HCT116 (cell line): ENCODE results near the gene ATP6V1G1. TPM values are rescaled to one million over a fixed set of nuclear protein-coding genes. Genes with fewer than 3 reads are reported as not detected.
A peak's percentile ranks its signal among the peaks of the same experiment; 100 is the strongest.

ENCODE experiments used
- ATAC-seq: fragments of 200-7000 bp; cut with Tn5 transposase; 2 replicates; pipeline ENCODE4 v1.9.1; 2020; ENCODE audit warnings: mild to moderate bottlenecking, moderate library complexity
- BruUV-seq: library from RNA; stranded (reverse); fragments of 400-500 nt; replicated peaks from 2 replicates; lab custom pipeline; 2021; lab: Mats Ljungman, UMichigan
- CTCF ChIA-PET: fragments of 300-600 bp; sonication (Branson Sonifier 250); formaldehyde crosslinking; loops from one replicate; lab custom pipeline; 2021; ENCODE audit warnings: antibody characterized with exemption; lab: Charles Lee
- POLR2A ChIA-PET: fragments of 300-600, 350-600 bp; sonication (Branson Sonifier 250); formaldehyde crosslinking; loops from one replicate; lab custom pipeline; 2021; ENCODE audit warnings: antibody characterized with exemption; lab: Charles Lee
- RAD21 ChIA-PET, 2 experiments: fragments of 300-600 bp; sonication (Branson Sonifier 250); formaldehyde crosslinking; loops; one replicate each; lab custom pipeline; 2023; ENCODE audit warnings: low total read pairs in 2 of 2; ENCODE audit not compliant: uncharacterized antibody in 2 of 2, unreplicated experiment in 2 of 2, low non-redundant PET in 1 of 2; lab: Charles Lee
- DNase-seq: peaks from one replicate; pipeline ENCODE4 v3.0.0-alpha.2; 2010; ENCODE audit warnings: low read depth, low spot score
- H2AFZ ChIP-seq: fragments of 200-600 bp; shearing (Covaris generic), sonication (generic); 2 replicates; pipeline ENCODE4 v1.6.1; 2017; ENCODE audit warnings: low read depth, mixed run types, mixed read lengths, antibody characterized with exemption, low read length; ENCODE audit not compliant: poor library complexity, severe bottlenecking
- H3K27ac ChIP-seq: 2 replicates; pipeline ENCODE4 v1.5.1; 2012; ENCODE audit warnings: low read depth, low read length
- H3K27me3 ChIP-seq: fragments of 200-600 bp; sonication (generic); 2 replicates; pipeline ENCODE4 v1.6.1; 2016; ENCODE audit warnings: mixed run types, low read length, mixed read lengths; ENCODE audit not compliant: insufficient read depth
- H3K36me3 ChIP-seq, 2 experiments: fragments of 200-500 bp in 1 of 2; fragments of 200-600 bp in 1 of 2; sonication (Bioruptor generic) in 1 of 2; sonication (generic) in 1 of 2; 2 replicates each; pipeline versions ENCODE4 v1.5.1 to v1.6.1; 2014 to 2016; ENCODE audit warnings: low read length in 2 of 2, inconsistent platforms in 1 of 2, mixed read lengths in 1 of 2, mixed run types in 1 of 2; ENCODE audit not compliant: insufficient read depth in 2 of 2, control insufficient read depth in 1 of 2
- H3K4me1 ChIP-seq, 2 experiments: fragments of 200-600 bp in 1 of 2; sonication (generic) in 1 of 2; 2 replicates each; pipeline versions ENCODE4 v1.5.1 to v1.6.1; 2012 to 2017; ENCODE audit warnings: low read length in 2 of 2, inconsistent platforms in 1 of 2, mild to moderate bottlenecking in 1 of 2, mixed read lengths in 1 of 2, mixed run types in 1 of 2, moderate library complexity in 1 of 2; ENCODE audit not compliant: insufficient read depth in 2 of 2, control insufficient read depth in 1 of 2
- H3K4me2 ChIP-seq: fragments of 200-600 bp; sonication (generic); 2 replicates; pipeline ENCODE4 v1.6.1; 2017; ENCODE audit warnings: mixed run types, low read length, mixed read lengths
- H3K4me3 ChIP-seq, 2 experiments: fragments of 200-600 bp in 1 of 2; sonication (generic) in 1 of 2; replicated peaks in 1 of 2; 2 replicates each; pipeline ENCODE4 v1.5.1; 2011 to 2016; ENCODE audit warnings: low read length in 2 of 2, control low read depth in 1 of 2, low read depth in 1 of 2, mild to moderate bottlenecking in 1 of 2, mixed read lengths in 1 of 2, mixed run types in 1 of 2
- H3K79me2 ChIP-seq: fragments of 200-600 bp; sonication (generic); 2 replicates; pipeline ENCODE4 v1.6.1; 2017; ENCODE audit warnings: mild to moderate bottlenecking, mixed run types, low read length, moderate library complexity, mixed read lengths; ENCODE audit not compliant: insufficient read depth
- H3K9ac ChIP-seq: fragments of 200-600 bp; sonication (generic); 2 replicates; pipeline ENCODE4 v1.6.1; 2016; ENCODE audit warnings: low read length, mixed read lengths
- H3K9me2 ChIP-seq: fragments of 200-600 bp; sonication (generic), shearing (Covaris generic); 2 replicates; pipeline ENCODE4 v1.6.1; 2017; ENCODE audit warnings: mixed run types, mild to moderate bottlenecking, moderate library complexity; ENCODE audit not compliant: insufficient read depth
- H3K9me3 ChIP-seq, 2 experiments: fragments of 200-500 bp in 1 of 2; fragments of 200-600 bp in 1 of 2; sonication (Bioruptor generic) in 1 of 2; sonication (generic) in 1 of 2; 2 replicates each; pipeline ENCODE4 v1.6.1; 2014 to 2017; ENCODE audit warnings: low read length in 2 of 2, mixed read lengths in 2 of 2, inconsistent platforms in 1 of 2, low read depth in 1 of 2, mild to moderate bottlenecking in 1 of 2, mixed run types in 1 of 2, moderate library complexity in 1 of 2; ENCODE audit not compliant: control insufficient read depth in 1 of 2, insufficient read depth in 1 of 2
- H4K20me1 ChIP-seq: fragments of 200-600 bp; sonication (generic), shearing (Covaris generic); 2 replicates; pipeline ENCODE4 v1.6.1; 2017; ENCODE audit warnings: mixed run types, mild to moderate bottlenecking, moderate library complexity; ENCODE audit not compliant: insufficient read depth
- ATF3 ChIP-seq: IDR thresholded peaks from 2 replicates; pipeline ENCODE4 v1.6.1; 2012
- CTCF ChIP-seq, 3 experiments: fragments of 200-600 bp in 1 of 3; sonication (generic) in 1 of 3; IDR thresholded peaks in 2 of 3; conservative IDR thresholded peaks in 1 of 3; 2 replicates each; pipeline ENCODE4 v1.5.1; 2012 to 2017; ENCODE audit warnings: low read depth in 2 of 3, low read length in 2 of 3, antibody characterized with exemption in 1 of 3, borderline replicate concordance in 1 of 3, control low read depth in 1 of 3, mild to moderate bottlenecking in 1 of 3, mixed read lengths in 1 of 3, mixed run types in 1 of 3, moderate library complexity in 1 of 3; ENCODE audit not compliant: insufficient read depth in 1 of 3
- EGR1 ChIP-seq: IDR thresholded peaks from 2 replicates; pipeline ENCODE4 v1.6.1; 2012; ENCODE audit warnings: low read depth
- FOSL1 ChIP-seq: IDR thresholded peaks from 2 replicates; pipeline ENCODE4 v1.6.1; 2012; ENCODE audit warnings: low read depth
- POLR2A ChIP-seq: IDR thresholded peaks from 2 replicates; pipeline ENCODE4 v1.7.0; 2011; ENCODE audit warnings: borderline replicate concordance; ENCODE audit not compliant: insufficient read depth, insufficient read length; ENCODE audit errors: extremely low read depth
- SP1 ChIP-seq: IDR thresholded peaks from 2 replicates; pipeline ENCODE4 v1.6.1; 2012; ENCODE audit warnings: low read depth
- ZNF274 ChIP-seq: fragments of 200-500 bp; sonication (Bioruptor generic); IDR thresholded peaks from 2 replicates; pipeline ENCODE4 v1.6.1; 2014; ENCODE audit warnings: mild to moderate bottlenecking, low read depth, low read length, inconsistent platforms
- intact Hi-C: fragments of 100-400 bp; cut with micrococcal nuclease; formaldehyde crosslinking; loops from 2 replicates; pipeline ENCODE4 v1.10.0; 2022
- total RNA-seq: library from RNA; stranded (reverse); gene quantifications from one replicate; pipeline ENCODE4 v1.2.1, GENCODE V29; 2021; ENCODE audit not compliant: unreplicated experiment

Gene ATP6V1G1
- total RNA-seq, 1 experiment from 2014 or later = 72.3 TPM

- Histone ChIP-seq H3K4me1 (peaks cover 0 to 7% of the 10 kb centered on the region in 2 experiments; a peak in 2 of 4 replicates), H4K20me1 (no peaks in the 10 kb centered on the region), H3K9me3 (no peaks in the 10 kb centered on the region), H3K9me2 (no peaks in the 10 kb centered on the region)
- no peak for DNase-seq
- ATAC-seq = peak; percentile 22; the same call in 1 of the 2 replicates
- no peak for TF ChIP-seq EGR1
- TF ChIP-seq FOSL1 = 0 out of 2 replicates have a peak, but pooled peaks have one; percentile 27
- TF ChIP-seq SP1 = no peak
- TF ChIP-seq, all 23 proteins: peak for 1
- POLR2A ChIA-PET = no interaction called here
- Histone ChIP-seq H3K27me3 (no peaks in the 10 kb centered on the region), H3K79me2 (no peaks in the 10 kb centered on the region), H3K4me3 (no peak overlapping the region), H3K36me3 (no peaks in the 10 kb centered on the region; a peak in 1 of 4 replicates), H2AFZ (no peak overlapping the region), H3K9ac (no peak overlapping the region), H3K27ac (no peak overlapping the region), H3K4me2 (no peak overlapping the region)
- RAD21 ChIA-PET = no interaction called here
- BruUV-seq = TSS peak; percentile 28
- CTCF ChIA-PET = no interaction called here
- intact Hi-C loops = no loop called here
These were observed 34.5 kb downstream of the ATP6V1G1 start for GRCh38 chr9:114621975-114622609.

GRCh38 chr9:114624677-114625076, 37.1 kb downstream of the ATP6V1G1 start:
- no peak overlapping the region for H3K4me2 ChIP-seq
- no peaks in the 10 kb centered on the region for H3K9me3 ChIP-seq
- CTCF ChIA-PET = no interaction called here
- POLR2A ChIA-PET = no interaction called here
- no peak for ATAC-seq
- no peak for TF ChIP-seq ZNF274
- TF ChIP-seq POLR2A = no peak
- no peak for TF ChIP-seq ATF3
- TF ChIP-seq CTCF (IDR thresholded peaks at IDR 0.05 in 2 of 3, conservative IDR thresholded peaks at IDR 0.05 in 1 of 3; ENCODE audit: borderline replicate concordance in 1 of 3, insufficient read depth in 1 of 3, low read depth in 2 of 3, low read length in 2 of 3) = no peak
- TF ChIP-seq, all 23 proteins: peak for 0
- no peaks in the 10 kb centered on the region for H4K20me1 ChIP-seq
- H3K27me3 ChIP-seq = no peaks in the 10 kb centered on the region
- H3K9ac ChIP-seq = no peak overlapping the region
- RAD21 ChIA-PET = no interaction called here
- H3K36me3 ChIP-seq = peaks cover 0 to 3% of the 10 kb centered on the region in 2 experiments; a peak in 1 of 4 replicates
- DNase-seq = no peak
- H3K4me1 ChIP-seq = peaks cover 0 to 7% of the 10 kb centered on the region in 2 experiments; a peak in 2 of 4 replicates
- no peak overlapping the region for H3K27ac ChIP-seq
- intact Hi-C loops = no loop called here
- H3K9me2 ChIP-seq = no peaks in the 10 kb centered on the region
- H3K4me3 ChIP-seq = no peak overlapping the region
- no TSS peak for BruUV-seq
- no peak overlapping the region for H2AFZ ChIP-seq
- no peaks in the 10 kb centered on the region for H3K79me2 ChIP-seq
